IPS-NIHi7 (cell line): ENCODE data around the gene GABRB1.

ENCODE experiments used
- DNase-seq: peaks from one replicate; pipeline ENCODE4 v3.0.0; 2012; ENCODE audit warnings: mixed read lengths; ENCODE audit errors: extremely low spot score

Gene GABRB1

GRCh38 chr4:47210828-47211227 is 179.5 kb downstream of the GABRB1 start:
- DNase-seq = no peak

DNA sequence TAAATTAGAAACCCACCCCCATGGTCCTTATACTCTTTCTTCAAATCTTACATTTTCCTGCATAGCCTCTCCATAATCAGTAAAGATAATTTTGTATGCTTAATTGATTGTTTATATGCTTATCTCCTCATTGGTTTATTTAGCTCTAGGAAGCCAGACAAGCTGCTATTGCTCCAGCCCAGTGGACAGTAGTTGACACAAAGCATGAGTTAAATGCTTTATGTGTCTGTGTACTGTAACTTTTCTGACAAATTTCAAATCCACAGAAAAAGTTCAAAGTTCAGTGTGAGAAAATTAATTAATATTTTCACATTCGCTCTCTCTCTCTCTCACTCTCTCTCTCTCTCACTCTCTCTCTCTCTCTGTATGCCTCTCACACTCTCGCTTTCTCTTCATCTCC is 181.7 kb downstream of the GABRB1 start:
- no peak for DNase-seq

DNA sequence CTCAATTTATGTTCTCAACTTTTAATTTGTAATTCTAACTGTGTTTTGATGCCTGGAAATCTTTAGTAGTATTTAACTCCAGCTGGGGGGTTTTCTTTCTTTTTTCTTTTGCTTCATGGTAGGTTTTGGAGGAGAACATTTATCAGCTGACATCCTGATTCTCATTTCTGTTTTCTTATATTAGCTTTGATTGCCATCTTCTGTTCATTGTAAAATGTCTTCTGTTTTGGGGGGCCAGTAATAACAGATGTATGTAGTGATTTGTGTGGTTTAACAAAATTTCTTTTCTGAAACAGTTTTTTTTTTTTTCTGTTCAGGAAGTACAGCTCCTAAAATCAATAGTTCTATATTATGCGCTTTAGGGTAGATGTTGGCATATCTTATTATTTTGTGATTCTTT is 182.2 kb downstream of the GABRB1 start:
- DNase-seq = no peak

GRCh38 chr4:47213971-47214370 is 182.6 kb downstream of the GABRB1 start:
- DNase-seq = no peak

DNA sequence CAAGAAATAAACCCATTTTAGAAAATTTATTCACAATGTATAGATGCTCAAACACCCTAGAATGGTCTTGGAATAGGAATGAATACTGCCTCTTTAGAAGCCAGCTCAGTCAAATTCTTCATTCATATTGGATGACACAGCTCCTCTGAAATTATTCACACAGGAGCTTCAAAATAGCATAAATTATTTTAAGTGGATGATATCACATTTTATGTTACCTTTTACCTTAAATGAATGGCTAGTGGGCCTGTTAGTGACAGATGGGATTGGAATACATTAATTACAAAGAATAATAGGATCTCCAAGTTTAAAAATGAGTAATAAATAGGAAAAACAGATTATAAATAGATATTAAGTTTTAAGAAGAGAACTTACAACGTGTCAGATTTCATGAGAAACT is 184.4 kb downstream of the GABRB1 start:
- DNase-seq = no peak

- DNase-seq = no peak
Measured at GRCh38 chr4:47217291-47217690, 185.9 kb downstream of the GABRB1 start.

GRCh38 chr4:47217884-47218283 is 186.5 kb downstream of the GABRB1 start:
- no peak for DNase-seq

GRCh38 chr4:47218631-47219030 is 187.3 kb downstream of the GABRB1 start:
- no peak for DNase-seq

DNA sequence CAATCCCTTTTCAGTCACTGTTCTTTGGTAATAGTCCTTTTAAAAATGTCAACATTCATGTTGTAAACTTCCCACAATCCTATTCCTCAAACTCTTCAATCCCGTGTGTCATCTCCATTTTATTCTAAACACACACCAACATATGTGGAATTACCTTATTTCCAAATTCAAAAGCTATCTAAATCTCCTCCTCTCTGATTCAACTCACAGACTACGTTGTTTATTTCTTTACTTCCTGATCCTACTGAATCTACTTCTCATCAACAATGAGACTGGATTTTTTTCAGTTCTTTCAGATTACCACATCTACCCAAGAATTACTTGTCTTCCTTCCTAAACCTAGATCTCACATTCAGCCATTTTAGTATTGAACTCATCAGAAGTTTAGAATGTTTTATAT is 188.2 kb downstream of the GABRB1 start:
- DNase-seq = no peak

DNA sequence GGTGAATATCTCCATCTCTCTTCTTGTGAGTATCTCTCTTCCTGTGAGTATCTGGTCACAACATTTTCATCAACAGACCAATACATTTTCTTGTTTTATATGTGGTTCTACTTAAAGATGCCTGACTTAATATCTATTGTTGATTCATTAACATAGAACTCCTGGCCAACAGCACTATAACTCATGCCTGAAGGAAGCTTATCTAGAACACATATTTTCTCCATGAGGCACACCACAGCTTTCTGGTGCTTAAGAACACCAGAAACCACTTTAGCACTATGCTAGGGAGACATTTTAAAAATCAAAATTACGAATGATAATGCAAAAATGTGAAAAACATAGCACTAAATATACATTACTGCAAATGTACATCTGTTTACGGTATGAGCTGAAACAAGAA is 190.4 kb downstream of the GABRB1 start:
- no peak for DNase-seq

GRCh38 chr4:47222276-47222675 is 190.9 kb downstream of the GABRB1 start:
- DNase-seq = no peak

DNA sequence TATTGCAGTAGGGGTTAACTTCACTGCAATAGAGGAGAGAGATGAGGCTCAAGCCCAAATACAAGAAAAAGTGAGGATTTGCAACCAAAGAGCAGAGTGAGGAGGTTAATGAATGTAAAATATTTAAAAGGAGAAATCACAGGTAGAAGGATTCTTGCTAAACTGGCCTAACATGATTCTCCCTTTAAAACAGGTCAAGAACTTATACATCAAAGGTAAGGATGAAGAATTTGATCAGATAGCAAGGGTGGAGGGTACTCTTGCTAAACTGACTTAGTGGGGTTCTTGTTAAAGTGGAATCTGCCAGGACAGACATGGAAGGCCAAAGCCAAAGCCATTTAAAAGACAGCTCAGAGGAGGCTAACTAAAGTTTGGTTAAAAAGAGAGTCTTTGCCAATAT is 193.0 kb downstream of the GABRB1 start:
- DNase-seq = no peak

DNA sequence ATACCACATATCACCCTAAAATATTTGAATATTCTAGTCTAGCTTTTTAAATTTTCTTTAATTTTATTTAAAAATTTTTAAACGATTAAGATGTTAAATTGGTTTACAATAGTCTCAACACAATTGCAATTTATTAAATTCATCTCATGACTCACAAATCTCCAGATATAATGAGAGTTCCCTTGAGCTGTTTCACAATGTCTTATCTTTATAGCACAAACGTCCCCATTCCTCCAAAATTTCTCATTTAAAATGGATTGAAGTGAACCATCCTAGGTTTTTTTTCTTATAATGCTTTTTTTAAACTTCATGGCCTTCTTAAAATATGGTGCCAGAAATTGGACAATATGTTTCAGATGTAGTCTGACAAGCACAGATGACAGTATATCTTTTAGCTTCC is 204.4 kb downstream of the GABRB1 start:
- DNase-seq = no peak

- no peak for DNase-seq
Measured at GRCh38 chr4:47238667-47239066, 207.3 kb downstream of the GABRB1 start.

- DNase-seq = no peak
Measured at GRCh38 chr4:47239649-47240048, 208.3 kb downstream of the GABRB1 start.

DNA sequence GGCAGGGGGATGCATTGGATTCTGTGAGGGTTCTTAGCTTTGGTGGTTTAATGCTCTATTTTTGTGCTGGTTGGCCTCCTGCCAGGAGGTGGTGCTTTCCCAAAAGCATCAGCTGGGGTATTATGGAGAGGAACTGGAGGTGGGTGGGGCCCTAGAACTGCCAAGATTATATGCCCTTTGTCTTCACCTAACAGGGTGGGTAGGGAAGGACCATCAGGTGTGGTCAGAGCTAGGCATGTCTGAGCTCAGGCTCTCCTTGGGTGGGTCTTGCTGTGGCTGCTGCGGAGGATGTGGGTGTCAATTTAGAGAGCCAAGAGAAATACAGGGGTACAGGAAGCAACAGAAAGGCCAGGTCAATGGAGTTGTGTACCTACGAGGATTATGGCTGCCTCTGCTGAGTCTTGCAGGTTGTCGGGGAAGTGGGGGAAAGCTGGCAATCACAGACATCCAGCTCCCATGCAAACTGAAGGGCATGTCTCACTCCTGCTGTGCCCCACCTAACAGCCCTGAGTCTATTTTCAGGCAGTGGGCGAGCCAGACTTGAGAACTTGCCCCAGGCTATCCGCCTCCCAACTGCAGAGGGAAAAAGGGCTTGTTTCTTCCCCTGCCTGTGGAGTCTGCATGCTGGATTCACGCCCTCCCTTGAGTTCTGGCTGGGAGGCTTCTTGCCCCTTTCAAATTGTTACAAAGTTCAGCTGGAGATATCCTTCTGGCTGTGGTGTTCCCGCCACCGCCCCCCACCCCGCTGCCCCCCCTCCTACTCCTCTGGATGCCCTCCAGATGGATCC is 220.2 kb downstream of the GABRB1 start:
- no peak for DNase-seq

DNA sequence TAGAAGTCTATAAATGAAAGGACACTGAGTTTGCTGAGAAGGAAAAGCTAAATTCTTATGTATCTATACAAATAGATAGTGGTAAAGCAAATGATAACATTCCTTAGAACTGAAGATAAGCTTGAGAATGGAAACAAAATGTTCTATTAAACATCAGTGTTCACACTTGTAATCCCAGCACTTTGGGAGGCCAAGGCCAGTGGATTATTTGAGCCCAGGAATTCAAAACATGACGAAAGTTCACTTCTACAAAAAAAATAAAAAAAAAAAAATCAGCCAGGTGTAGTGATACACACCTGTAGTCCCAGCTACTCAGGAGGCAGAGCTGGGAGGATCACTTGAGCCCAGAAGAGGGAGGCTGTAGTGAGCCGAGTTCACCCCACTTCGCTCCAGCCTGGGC is 232.4 kb downstream of the GABRB1 start:
- DNase-seq = no peak

- DNase-seq = no peak
Measured at GRCh38 chr4:47270201-47270888, 239.0 kb downstream of the GABRB1 start.

DNA sequence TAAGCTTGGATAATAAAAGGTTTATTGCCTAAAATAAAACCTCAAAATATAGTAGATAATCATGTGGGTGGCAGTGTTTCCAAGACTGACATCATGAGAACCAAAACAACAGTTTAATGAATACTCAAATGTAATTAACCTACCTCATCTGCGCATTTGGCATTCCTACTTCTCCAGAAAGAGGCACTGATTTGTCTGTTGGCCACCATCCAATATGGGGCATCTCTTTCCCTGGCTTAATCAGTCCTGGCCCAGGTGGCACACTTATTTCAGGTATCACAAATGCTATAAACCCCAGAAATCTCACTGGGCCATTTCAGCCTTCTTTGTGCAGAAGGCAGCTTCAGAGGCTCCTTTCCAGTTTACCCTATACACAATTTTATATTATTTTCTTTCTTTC is 239.9 kb downstream of the GABRB1 start:
- DNase-seq = no peak

DNA sequence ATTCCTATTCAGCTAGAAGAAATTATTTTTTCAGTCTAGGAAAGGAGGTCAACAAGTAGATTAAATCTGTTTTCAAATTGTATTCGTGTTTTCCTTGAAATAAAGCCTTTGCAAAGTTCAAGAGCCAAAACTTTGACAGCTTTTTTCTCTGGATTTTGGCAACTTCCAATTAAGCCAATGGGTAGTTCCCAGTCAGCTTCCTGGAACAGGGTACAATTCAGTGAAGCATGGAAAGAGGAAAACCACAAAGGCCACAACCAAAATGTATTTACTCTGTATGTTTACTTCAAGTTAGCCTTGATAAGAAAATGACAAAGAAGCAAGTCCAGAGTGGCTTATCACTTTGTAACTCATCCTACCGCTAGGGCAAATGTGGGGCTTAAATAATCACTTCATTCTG is 243.5 kb downstream of the GABRB1 start:
- DNase-seq = no peak

- no peak for DNase-seq
Measured at GRCh38 chr4:47275595-47275994, 244.2 kb downstream of the GABRB1 start.

DNA sequence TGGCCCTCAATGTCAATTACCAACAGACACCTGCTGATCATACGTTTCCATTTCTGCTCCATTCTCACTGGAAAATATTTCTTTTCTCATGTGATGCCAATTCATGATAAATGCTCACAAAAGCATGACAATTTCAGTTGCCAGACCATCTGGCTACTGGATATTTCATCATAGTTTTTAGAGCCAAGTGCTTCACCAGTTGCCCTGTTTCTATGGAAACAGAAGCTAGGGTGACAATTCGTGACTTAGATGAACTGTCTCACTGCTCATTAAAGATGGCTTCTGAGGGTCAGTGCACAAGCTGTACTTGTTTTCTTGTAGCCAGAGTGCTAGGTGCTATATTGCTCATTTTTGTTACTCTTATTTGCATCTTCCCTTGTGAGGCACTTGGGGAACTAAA is 247.3 kb downstream of the GABRB1 start:
- no peak for DNase-seq

DNA sequence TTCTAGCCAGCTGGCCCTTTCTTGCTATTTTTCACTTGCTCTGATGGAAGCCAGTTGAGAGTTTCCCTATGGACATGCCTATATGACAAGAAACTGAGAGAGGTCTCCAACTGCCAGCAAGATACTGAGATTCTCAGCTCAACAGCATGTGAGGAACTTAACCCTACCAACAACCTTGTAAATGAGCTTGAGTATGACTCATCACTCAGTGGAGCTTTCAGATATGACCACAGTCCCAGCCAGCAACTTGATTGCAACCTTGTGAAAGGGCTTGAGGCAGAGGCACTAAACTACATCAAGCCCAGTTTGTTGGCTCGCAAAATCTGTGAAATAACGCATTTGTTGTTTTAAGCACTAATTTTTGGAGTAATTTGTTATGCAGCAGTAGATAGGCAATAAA is 256.4 kb downstream of the GABRB1 start:
- no peak for DNase-seq

DNA sequence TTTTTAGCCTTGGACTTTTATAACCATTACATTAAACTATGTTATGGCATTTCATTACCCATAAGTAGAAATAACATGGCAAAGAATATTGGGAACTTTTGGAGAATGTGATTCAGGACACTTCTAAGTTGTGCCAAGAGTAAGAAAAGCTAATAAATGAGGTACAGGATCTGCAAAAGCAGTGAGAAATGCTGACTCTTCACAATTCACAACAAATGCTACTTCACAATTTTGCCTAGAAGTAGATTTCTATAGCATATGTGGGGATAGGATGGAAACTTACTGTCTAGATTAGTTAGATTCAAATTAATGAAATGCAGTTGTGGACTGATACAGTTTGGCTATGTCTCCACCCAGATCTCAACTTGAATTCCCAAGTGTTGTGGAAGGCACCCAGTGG is 258.4 kb downstream of the GABRB1 start:
- no peak for DNase-seq
